Stomach (tissue), 9 donors: ENCODE results near the gene TEAD1. TPM values are rescaled to one million over a fixed set of nuclear protein-coding genes. Genes with fewer than 3 reads are reported as not detected.

Experiments used
- DNase-seq, 2 donors: peaks; one replicate each; pipeline versions ENCODE4 v3.0.0 to v3.0.0-alpha.2; 2013 to 2019
- H3K27ac ChIP-seq, 5 donors: fragments of 200-600 bp in 4 of 5; sonication (generic) in 4 of 5; one replicate each; pipeline ENCODE4 v1.5.1; 2013 to 2019; ENCODE audit warnings: mild to moderate bottlenecking in 1 of 5, moderate library complexity in 1 of 5
- H3K27me3 ChIP-seq, 3 donors: fragments of 200-600 bp; sonication (generic); one replicate each; pipeline ENCODE4 v1.5.1; 2017 to 2019; ENCODE audit warnings: mixed run types in 1 of 3
- H3K36me3 ChIP-seq, 4 donors: fragments of 200-600 bp; sonication (generic); 1 replicate in 3 of 4; 2 replicates in 1 of 4; pipeline ENCODE4 v1.5.1; 2016 to 2019
- H3K4me1 ChIP-seq, 4 donors: fragments of 200-600 bp; sonication (generic); one replicate each; pipeline ENCODE4 v1.5.1; 2016 to 2019
- H3K4me3 ChIP-seq, 4 donors: fragments of 200-600 bp; sonication (generic) in 3 of 4; one replicate each; pipeline ENCODE4 v1.5.1; 2016 to 2019; ENCODE audit warnings: mild to moderate bottlenecking in 1 of 4
- H3K9me3 ChIP-seq, 4 donors: fragments of 200-600 bp; sonication (generic); one replicate each; pipeline ENCODE4 v1.5.1; 2016 to 2019
- CTCF ChIP-seq, 7 experiments: fragments of 450-650 bp in 4 of 7; fragments of 200-600 bp in 3 of 7; sonication (generic) in 3 of 7; IDR thresholded peaks; one replicate each; pipeline ENCODE4 v1.5.1; 2016 to 2019; ENCODE audit warnings: antibody characterized with exemption in 7 of 7, control low read depth in 2 of 7, mild to moderate bottlenecking in 1 of 7
- EP300 ChIP-seq: sonication (generic); formaldehyde crosslinking; IDR thresholded peaks from one replicate; pipeline ENCODE4 v1.6.1; 2017; ENCODE audit warnings: antibody characterized with exemption
- POLR2A ChIP-seq, 4 donors: fragments of 450-650 bp; IDR thresholded peaks; one replicate each; pipeline ENCODE4 v1.6.1; 2016; ENCODE audit warnings: antibody characterized with exemption in 4 of 4, control low read depth in 2 of 4, mild to moderate bottlenecking in 1 of 4, moderate library complexity in 1 of 4
- POLR2AphosphoS5 ChIP-seq, 3 donors: sonication (generic); formaldehyde crosslinking; IDR thresholded peaks; one replicate each; pipeline ENCODE4 v1.6.1; 2016; ENCODE audit warnings: antibody characterized with exemption in 3 of 3
- WGBS, 5 donors: extraction: QIAGEN DNeasy Blood & Tissue Kit in 3 of 5; methylation state at CpG; one replicate each; pipeline versions ENCODE4 v1.1.5 to v1.1.7; 2013 to 2018; 5-methylcytosine and 5-hydroxymethylcytosine counted together
- intact Hi-C: fragments of 100-400 bp; cut with DNase I; formaldehyde crosslinking; loops from one replicate; pipeline ENCODE4 v1.15.1; 2023; ENCODE audit warnings: low total_unique reads
- polyA plus RNA-seq, 3 donors: library from polyadenylated mRNA; stranded (reverse); fragments of 200-250 nt; gene quantifications; one replicate each; pipeline ENCODE4 v1.2.3, GENCODE V29; 2013
- total RNA-seq, 5 donors: library from RNA; depleted of rRNA; stranded (reverse); fragments of >200 nt; gene quantifications; one replicate each; pipeline versions ENCODE4 v1.1.0 to v1.2.3, GENCODE V29; 2014 to 2016
- donor health status: healthy with polysubstance abuse.
- donor health status: Bipolar disorder and iron deficiency.
- donor health status: healthy.

The TEAD1 gene
- total and polyA plus RNA-seq, 8 donors: 4.9 to 133 (median 65.2) TPM

- intact Hi-C loops: no loop called here
- H3K27ac ChIP-seq: no peak overlapping the region
- peaks cover 0 to 16% (median 9%) of the 10 kb centered on the region in 4 donors for H3K9me3 ChIP-seq
- no peak for DNase-seq
- no peak overlapping the region for H3K4me3 ChIP-seq
- no peaks in the 10 kb centered on the region for H3K27me3 ChIP-seq
- no peak for TF ChIP-seq POLR2A (IDR thresholded peaks at IDR 0.05)
- TF ChIP-seq CTCF (IDR thresholded peaks at IDR 0.05): no peak
- no peak for TF ChIP-seq POLR2AphosphoS5 (IDR thresholded peaks at IDR 0.05)
- TF ChIP-seq EP300: no peak
- H3K36me3 ChIP-seq: no peaks in the 10 kb centered on the region
- no peaks in the 10 kb centered on the region for H3K4me1 ChIP-seq
These were observed 277.9 kb downstream of the TEAD1 start for GRCh38 chr11:12952094-12952493.

GRCh38 chr11:12958986-12959385, 284.8 kb downstream of the TEAD1 start:
- peaks cover 0 to 14% (median 0%) of the 10 kb centered on the region in 3 donors for H3K27me3 ChIP-seq
- no peaks in the 10 kb centered on the region for H3K9me3 ChIP-seq
- H3K27ac ChIP-seq: no peak overlapping the region
- 64 to 87% (median 86%) methylated on average over 3 of the region's 3 CpGs for WGBS, 5 donors
- intact Hi-C loops: no loop called here
- H3K4me3 ChIP-seq: no peak overlapping the region
- H3K4me1 ChIP-seq: peaks cover 0 to 3% (median under 1%) of the 10 kb centered on the region in 4 donors
- no peak for TF ChIP-seq POLR2A (IDR thresholded peaks at IDR 0.05)
- no peak for TF ChIP-seq EP300
- no peak for TF ChIP-seq CTCF (IDR thresholded peaks at IDR 0.05)
- no peak for TF ChIP-seq POLR2AphosphoS5 (IDR thresholded peaks at IDR 0.05)
- DNase-seq: no peak
- no peaks in the 10 kb centered on the region for H3K36me3 ChIP-seq

GRCh38 chr11:12961615-12962014, 287.4 kb downstream of the TEAD1 start:
- peaks cover 0 to 14% (median 0%) of the 10 kb centered on the region in 3 donors for H3K27me3 ChIP-seq
- 69 to 87% (median 78%) methylated on average over 2 of the region's 2 CpGs for WGBS, 5 donors
- no peak for DNase-seq
- peaks cover 0 to 7% (median 3%) of the 10 kb centered on the region in 4 donors for H3K4me1 ChIP-seq
- no peaks in the 10 kb centered on the region for H3K9me3 ChIP-seq
- H3K4me3 ChIP-seq: no peak overlapping the region
- intact Hi-C loops: loop anchor here (10.0 kb wide), 1 partner anchor 193 kb away; no protein-coding TSS in a partner anchor
- no peaks in the 10 kb centered on the region for H3K36me3 ChIP-seq
- H3K27ac ChIP-seq: no peak overlapping the region
- TF ChIP-seq POLR2AphosphoS5 (IDR thresholded peaks at IDR 0.05): no peak
- no peak for TF ChIP-seq POLR2A (IDR thresholded peaks at IDR 0.05)
- no peak for TF ChIP-seq EP300
- TF ChIP-seq CTCF (IDR thresholded peaks at IDR 0.05): no peak

- Histone ChIP-seq H3K4me1 (peaks cover 0 to 7% (median 3%) of the 10 kb centered on the region in 4 donors), H3K9me3 (no peaks in the 10 kb centered on the region), H3K4me3 (no peak overlapping the region), H3K36me3 (no peaks in the 10 kb centered on the region), H3K27ac (no peak overlapping the region), H3K27me3 (peaks cover 0 to 16% (median 0%) of the 10 kb centered on the region in 3 donors)
- 85 to 96% (median 94%) methylated on average over 10 of the region's 10 CpGs for WGBS, 5 donors
- intact Hi-C loops: loop anchor here (10.0 kb wide), 1 partner anchor 192 kb away; no protein-coding TSS in a partner anchor
- no peak for DNase-seq
- TF ChIP-seq CTCF (IDR thresholded peaks at IDR 0.05) (no peak), POLR2A (IDR thresholded peaks at IDR 0.05) (no peak), EP300 (no peak), POLR2AphosphoS5 (IDR thresholded peaks at IDR 0.05) (no peak)
These were observed 288.1 kb downstream of the TEAD1 start for GRCh38 chr11:12962306-12962705.
